HepG2 (cell line): ENCODE data around the gene RASSF7. TPM values are rescaled to one million over a fixed set of nuclear protein-coding genes. Genes with fewer than 3 reads are reported as not detected.

Experiments used
- ATAC-seq: fragments of 200-7000 bp; cut with Tn5 transposase; 3 replicates; pipeline ENCODE4 v1.9.1; 2020; ENCODE audit warnings: mild to moderate bottlenecking, moderate library complexity
- BruUV-seq: library from RNA; stranded (reverse); fragments of 400-500 nt; replicated peaks from 2 replicates; lab custom pipeline; 2021; lab: Mats Ljungman, UMichigan
- CTCF ChIA-PET: fragments of 300-600 bp; formaldehyde crosslinking; extraction: SDS; loops from one replicate; lab custom pipeline; 2021; ENCODE audit warnings: low total read pairs, inconsistent platforms, low intra/inter-chr PET ratio; lab: Yijun Ruan, JAX
- POLR2A ChIA-PET: fragments of 350-600 bp; sonication (Branson Sonifier 250); formaldehyde crosslinking; loops from one replicate; lab custom pipeline; 2020; ENCODE audit warnings: antibody characterized with exemption, inconsistent platforms; lab: Yijun Ruan, JAX
- DNase-seq: peaks from one replicate; pipeline ENCODE4 v3.0.0-alpha.2; 2015; ENCODE audit warnings: low spot score
- FAIRE-seq: peaks from 3 replicates; lab custom pipeline; 2011; peaks lifted over from hg19 to GRCh38; lab: Jason Lieb, UNC
- H2AFZ ChIP-seq: one replicate; pipeline ENCODE4 v1.6.1; 2011; ENCODE audit warnings: low read length, inconsistent platforms
- H3K27ac ChIP-seq: fragments of 300-600 bp; 3 replicates; pipeline ENCODE4 v1.8.0; 2011; ENCODE audit warnings: mixed run types, mild to moderate bottlenecking, mixed read lengths, low read length, inconsistent platforms; ENCODE audit not compliant: insufficient read depth; ENCODE audit errors: extremely low read length
- H3K27me3 ChIP-seq, 2 experiments: fragments of 200-600 bp in 1 of 2; 2 replicates in 1 of 2; 3 replicates in 1 of 2; pipeline versions ENCODE4 v1.6.0 to v1.8.0; 2011; ENCODE audit warnings: low read length in 2 of 2, mild to moderate bottlenecking in 2 of 2, moderate library complexity in 2 of 2, inconsistent platforms in 1 of 2; ENCODE audit not compliant: insufficient read depth in 2 of 2, control insufficient read depth in 1 of 2
- H3K36me3 ChIP-seq, 2 experiments: fragments of 200-600 bp in 1 of 2; replicated peaks in 1 of 2; 2 replicates in 1 of 2; 3 replicates in 1 of 2; pipeline versions ENCODE4 v1.5.1 to v1.8.0; 2011; ENCODE audit warnings: low read length in 2 of 2, inconsistent platforms in 1 of 2; ENCODE audit not compliant: insufficient read depth in 2 of 2, control insufficient read depth in 1 of 2
- H3K4me1 ChIP-seq: 2 replicates; pipeline ENCODE4 v1.5.1; 2012; ENCODE audit warnings: low read length, inconsistent platforms; ENCODE audit not compliant: insufficient read depth
- H3K4me2 ChIP-seq: 2 replicates; pipeline ENCODE4 v1.6.0; 2011; ENCODE audit warnings: low read depth, low read length, inconsistent platforms
- H3K4me3 ChIP-seq, 3 experiments: fragments of 200-600 bp in 1 of 3; sonication (generic), shearing (Covaris generic) in 1 of 3; replicated peaks in 1 of 3; 2 replicates each; pipeline ENCODE4 v1.5.1; 2011 to 2016; ENCODE audit warnings: low read length in 3 of 3, inconsistent platforms in 2 of 3, low read depth in 2 of 3, mild to moderate bottlenecking in 2 of 3, control low read depth in 1 of 3, mixed read lengths in 1 of 3; ENCODE audit not compliant: insufficient read depth in 1 of 3
- H3K79me2 ChIP-seq: one replicate; pipeline ENCODE4 v1.6.1; 2011; ENCODE audit warnings: low read length, inconsistent platforms; ENCODE audit not compliant: insufficient read depth
- H3K9ac ChIP-seq: 2 replicates; pipeline ENCODE4 v1.6.0; 2011; ENCODE audit warnings: mild to moderate bottlenecking, low read depth, low read length, inconsistent platforms; ENCODE audit not compliant: insufficient read depth
- H3K9me3 ChIP-seq: 2 replicates; pipeline ENCODE4 v1.5.1; 2012; ENCODE audit warnings: mild to moderate bottlenecking, low read length
- H4K20me1 ChIP-seq: 2 replicates; pipeline ENCODE4 v1.6.0; 2011; ENCODE audit warnings: inconsistent platforms, mild to moderate bottlenecking, low read length, moderate library complexity; ENCODE audit not compliant: insufficient read depth
- EZH2 ChIP-seq: conservative IDR thresholded peaks from 2 replicates; pipeline ENCODE4 v1.6.1; 2012; ENCODE audit warnings: mild to moderate bottlenecking, low read depth, low read length, moderate library complexity
- FOXA1 ChIP-seq, 2 experiments: fragments of 450-650 bp in 1 of 2; sonication (generic) in 1 of 2; formaldehyde crosslinking in 1 of 2; IDR thresholded peaks; 2 replicates each; pipeline versions ENCODE4 v1.4.0 to v1.6.1; 2016 to 2020; ENCODE audit warnings: missing genetic modification reagents in 1 of 2
- HNRNPK ChIP-seq: fragments of 200-400 bp; formaldehyde crosslinking; IDR thresholded peaks from 2 replicates; pipeline ENCODE4 v1.6.1; 2018; ENCODE audit warnings: low read length, low read depth, moderate library complexity, mild to moderate bottlenecking; ENCODE audit not compliant: poor library complexity, severe bottlenecking
- MAZ ChIP-seq, 2 experiments: sonication (generic) in 1 of 2; formaldehyde crosslinking in 1 of 2; IDR thresholded peaks; 2 replicates each; pipeline versions ENCODE4 v1.5.0 to v1.6.1; 2012 to 2020; ENCODE audit warnings: low read depth in 2 of 2, mild to moderate bottlenecking in 2 of 2, borderline replicate concordance in 1 of 2, improper control_type of control experiment in 1 of 2, low read length in 1 of 2, missing genetic modification reagents in 1 of 2, moderate library complexity in 1 of 2
- MZF1 ChIP-seq: sonication (generic); formaldehyde crosslinking; IDR thresholded peaks from 2 replicates; pipeline ENCODE4 v1.8.1; 2023; ENCODE audit warnings: mild to moderate bottlenecking, missing genetic modification reagents, borderline replicate concordance
- NFKBIZ ChIP-seq: IDR thresholded peaks from 2 replicates; pipeline ENCODE4 v1.6.1; 2018; ENCODE audit warnings: missing genetic modification reagents, missing compliant biosample characterization
- PCBP1 ChIP-seq: fragments of 200-400 bp; formaldehyde crosslinking; IDR thresholded peaks from 2 replicates; pipeline ENCODE4 v1.6.1; 2017; ENCODE audit warnings: mild to moderate bottlenecking, low read depth, low read length, borderline replicate concordance
- SKI ChIP-seq: fragments of 450-650 bp; IDR thresholded peaks from one replicate; pipeline ENCODE4 v1.6.1; 2018; ENCODE audit warnings: mild to moderate bottlenecking; ENCODE audit not compliant: partially characterized antibody
- SP4 ChIP-seq: sonication (generic); formaldehyde crosslinking; IDR thresholded peaks from 2 replicates; pipeline ENCODE4 v1.8.1; 2023; ENCODE audit warnings: mild to moderate bottlenecking, missing genetic modification reagents
- TFE3 ChIP-seq: IDR thresholded peaks from 2 replicates; pipeline ENCODE4 v1.6.1; 2016
- ZBTB38 ChIP-seq: sonication (generic); formaldehyde crosslinking; IDR thresholded peaks from 2 replicates; pipeline ENCODE4 v1.5.1; 2020; ENCODE audit warnings: mild to moderate bottlenecking, missing genetic modification reagents
- ZFP62 ChIP-seq: sonication (generic); formaldehyde crosslinking; IDR thresholded peaks from 2 replicates; pipeline ENCODE4 v1.4.0; 2020; ENCODE audit warnings: missing genetic modification reagents
- ZNF496 ChIP-seq: sonication (generic); formaldehyde crosslinking; IDR thresholded peaks from 2 replicates; pipeline ENCODE4 v1.8.1; 2023; ENCODE audit warnings: mild to moderate bottlenecking, moderate library complexity, missing genetic modification reagents; ENCODE audit not compliant: insufficient replicate concordance
- ZNF556 ChIP-seq: sonication (generic); formaldehyde crosslinking; IDR thresholded peaks from 2 replicates; pipeline ENCODE4 v1.4.0; 2020; ENCODE audit warnings: mild to moderate bottlenecking, missing genetic modification reagents, borderline replicate concordance
- WGBS: methylation state at CpG from one replicate; pipeline ENCODE4 v1.1.6; 2017; ENCODE audit warnings: low lambda C conversion rate; 5-methylcytosine and 5-hydroxymethylcytosine counted together
- in situ Hi-C: cut with HindIII; loops from 2 replicates; pipeline ENCODE4 v1.10.0; 2017; ENCODE audit warnings: low pct_unique_long_range_greater_than_20kb; ENCODE audit not compliant: extremely low pct_ligation_motif_present
- intact Hi-C: fragments of 100-400 bp; cut with micrococcal nuclease; formaldehyde crosslinking; loops from one replicate; pipeline ENCODE4 v1.10.0; 2022; ENCODE audit not compliant: unreplicated experiment
- polyA plus RNA-seq, 8 experiments: library from polyadenylated mRNA; depleted of rRNA in 3 of 8; stranded (reverse) in 7 of 8; unstranded in 1 of 8; fragments of >200 nt; fragmentation: Illumina TruSeq in 4 of 8; extraction: Trizol in 4 of 8; gene quantifications; 2 replicates each; pipeline versions ENCODE4 v1.2.1 to v1.2.3, GENCODE V29; 2011 to 2016; ENCODE audit warnings: low read depth in 4 of 8, missing spikeins in 1 of 8, mixed read lengths in 1 of 8; ENCODE audit not compliant: insufficient read depth in 1 of 8
- total RNA-seq, 5 experiments: library from RNA; depleted of rRNA; stranded (reverse); fragments of >200 nt; fragmentation: Illumina TruSeq; extraction: Trizol; gene quantifications; 2 replicates each; pipeline ENCODE4 v1.2.3, GENCODE V29; 2016; ENCODE audit warnings: low read depth in 1 of 5

The RASSF7 gene
- total and polyA plus RNA-seq, 2 of the 13 experiments (the other 11 are each of a cell fraction or from before 2014, with no cell fraction given), result 20.2 to 28.6 TPM

- ChIA-PET CTCF (interaction anchor here (0.9 kb wide), 1 partner anchor 173 kb away, joined by 3 read pairs; no protein-coding TSS in a partner anchor), POLR2A (interaction anchor here (1.0 to 1.4 kb wide), 4 partner anchors 20 to 172 kb away, joined by 3 to 4 read pairs (median 4); no protein-coding TSS in a partner anchor)
- Histone ChIP-seq H3K4me3 (no peak overlapping the region), H3K27ac (no peak overlapping the region), H3K9ac (no peak overlapping the region)
- WGBS, result 82% methylated on average over 45 of the region's 57 CpGs
- no peak for DNase-seq
- no TSS peak for BruUV-seq
- TF ChIP-seq ZBTB38 (0 out of 2 replicates have a peak, but pooled peaks have one; percentile 5), TFE3 (no peak), EZH2 (no peak), MZF1 (CRISPR knock-in tag) (no peak), NFKBIZ (CRISPR knock-in tag) (no peak), FOXA1 (IDR thresholded peaks at IDR 0.05) (no peak), FOXA1 (CRISPR knock-in tag; IDR thresholded peaks at IDR 0.05) (no peak), SP4 (CRISPR knock-in tag) (no peak), MAZ (IDR thresholded peaks at IDR 0.05; ENCODE audit: borderline replicate concordance, low read depth, low read length) (no peak), MAZ (CRISPR knock-in tag; IDR thresholded peaks at IDR 0.05; ENCODE audit: low read depth) (peak; percentile 11; the same call in 1 of the 2 replicates), ZNF496 (CRISPR knock-in tag) (no peak), PCBP1 (peak; percentile 79; the same call in 1 of the 2 replicates), SKI (no peak), ZFP62 (no peak), HNRNPK (peak; percentile 81), ZNF556 (CRISPR knock-in tag) (no peak)
- TF ChIP-seq, all 625 proteins: peak for 4
- Histone ChIP-seq H3K4me2 (no peak overlapping the region), H4K20me1 (no peaks in the 10 kb centered on the region), H2AFZ (no peak overlapping the region), H3K9me3 (no peaks in the 10 kb centered on the region), H3K79me2 (no peaks in the 10 kb centered on the region), H3K27me3 (peaks cover 7 to 11% of the 10 kb centered on the region in 2 experiments; a peak in 3 of 5 replicates), H3K36me3 (no peaks in the 10 kb centered on the region), H3K4me1 (peaks cover 80% of the 10 kb centered on the region)
- in situ Hi-C loops, result loop anchor here (5.0 to 10.0 kb wide), 2 partner anchors 42 to 69 kb away; partner anchors contain the start of genes CDHR5 and SCT
- intact Hi-C loops, result loop anchor here (10.0 kb wide), 1 partner anchor 59 kb away; the partner anchor contains the start of gene IRF7
- no peak for FAIRE-seq
- no peak for ATAC-seq
Measured at GRCh38 chr11:555227-555779, 5.5 kb upstream of the RASSF7 start.
